ENCODE results near the gene CAMK1D. TPM values are rescaled to one million over a fixed set of nuclear protein-coding genes. Genes with fewer than 3 reads are reported as not detected.

The CAMK1D gene
- total RNA-seq, 1 donor from 2014 or later: 17.6 TPM

GRCh38 chr10:12510501-12510941 is 161.2 kb downstream of the CAMK1D start:
- intact Hi-C loops (cut with micrococcal nuclease): no loop called here

GRCh38 chr10:12510984-12511383 is 161.6 kb downstream of the CAMK1D start:
- intact Hi-C loops (cut with micrococcal nuclease): no loop called here

- intact Hi-C loops (cut with micrococcal nuclease): no loop called here
Measured at GRCh38 chr10:12511651-12512050, 162.3 kb downstream of the CAMK1D start.

GRCh38 chr10:12512332-12513002 is 163.1 kb downstream of the CAMK1D start:
- intact Hi-C loops (cut with micrococcal nuclease): no loop called here

- intact Hi-C loops (cut with micrococcal nuclease): no loop called here
Measured at GRCh38 chr10:12513003-12513365, 163.6 kb downstream of the CAMK1D start.

- intact Hi-C loops (cut with micrococcal nuclease): no loop called here
Measured at GRCh38 chr10:12513775-12514673, 164.7 kb downstream of the CAMK1D start.

GRCh38 chr10:12518024-12518423 is 168.7 kb downstream of the CAMK1D start:
- intact Hi-C loops (cut with micrococcal nuclease): no loop called here

- intact Hi-C loops (cut with micrococcal nuclease): no loop called here
Measured at GRCh38 chr10:12521423-12521822, 172.1 kb downstream of the CAMK1D start.

GRCh38 chr10:12526311-12526710 is 177.0 kb downstream of the CAMK1D start:
- intact Hi-C loops (cut with micrococcal nuclease): no loop called here

- intact Hi-C loops (cut with micrococcal nuclease): no loop called here
Measured at GRCh38 chr10:12529976-12530375, 180.6 kb downstream of the CAMK1D start.

- intact Hi-C loops (cut with micrococcal nuclease): no loop called here
Measured at GRCh38 chr10:12531305-12532220, 182.2 kb downstream of the CAMK1D start.

- intact Hi-C loops (cut with micrococcal nuclease): no loop called here
Measured at GRCh38 chr10:12533151-12533550, 183.8 kb downstream of the CAMK1D start.

GRCh38 chr10:12533723-12534122 is 184.4 kb downstream of the CAMK1D start:
- intact Hi-C loops (cut with micrococcal nuclease): no loop called here

- intact Hi-C loops (cut with micrococcal nuclease): no loop called here
Measured at GRCh38 chr10:12534824-12535223, 185.5 kb downstream of the CAMK1D start.

GRCh38 chr10:12535656-12536055 is 186.3 kb downstream of the CAMK1D start:
- intact Hi-C loops (cut with micrococcal nuclease): no loop called here

- intact Hi-C loops (cut with micrococcal nuclease): no loop called here
Measured at GRCh38 chr10:12538491-12538995, 189.2 kb downstream of the CAMK1D start.

- intact Hi-C loops (cut with micrococcal nuclease): no loop called here
Measured at GRCh38 chr10:12539350-12540164, 190.2 kb downstream of the CAMK1D start.

- intact Hi-C loops (cut with micrococcal nuclease): no loop called here
Measured at GRCh38 chr10:12540341-12540781, 191.0 kb downstream of the CAMK1D start.

- intact Hi-C loops (cut with micrococcal nuclease): no loop called here
Measured at GRCh38 chr10:12541446-12542067, 192.2 kb downstream of the CAMK1D start.

GRCh38 chr10:12542133-12542670 is 192.9 kb downstream of the CAMK1D start:
- intact Hi-C loops (cut with micrococcal nuclease): no loop called here

Measured in T-helper 1 cell treated with Interleukin-12 subunit alpha and Interleukin-12 subunit beta and Interleukin-4 antibody, amounts not matched to agents 30 ng/mL and 1 ng/mL, for 36 hours (primary cell).